GM18868 (cell line): ENCODE results near the gene MFSD6L.
"Not testable (repeated sequence)": the region's sequence is repeated elsewhere in the genome, so short reads cannot be mapped to it uniquely, and the experiment has no call there.

Experiments used
- ATAC-seq: cut with Tn5 transposase; IDR thresholded peaks from one replicate; pipeline ENCODE4 v1.9.1; 2021; ENCODE audit warnings: mild to moderate bottlenecking, moderate library complexity; ENCODE audit not compliant: unreplicated experiment

MFSD6L gene

GRCh38 chr17:8826808-8827435 lies 27.8 kb upstream of the MFSD6L start:
- no peak for ATAC-seq

- no peak for ATAC-seq
Observed at GRCh38 chr17:8825802-8826201, 26.6 kb upstream of the MFSD6L start.

- no peak for ATAC-seq
Observed at GRCh38 chr17:8823279-8823678, 24.1 kb upstream of the MFSD6L start.

- ATAC-seq: no peak
Observed at GRCh38 chr17:8822401-8823035, 23.4 kb upstream of the MFSD6L start.

GRCh38 chr17:8821446-8822105 lies 22.4 kb upstream of the MFSD6L start:
- no peak for ATAC-seq

GRCh38 chr17:8820311-8821010 lies 21.3 kb upstream of the MFSD6L start:
- no peak for ATAC-seq

- no peak for ATAC-seq
Observed at GRCh38 chr17:8818654-8819330, 19.6 kb upstream of the MFSD6L start.

- no peak for ATAC-seq
Observed at GRCh38 chr17:8818047-8818446, 18.9 kb upstream of the MFSD6L start.

- ATAC-seq: peak; percentile 91
Observed at GRCh38 chr17:8806926-8807550, 7.9 kb upstream of the MFSD6L start.

GRCh38 chr17:8806253-8806925 lies 7.2 kb upstream of the MFSD6L start:
- ATAC-seq: peak; percentile 29

- not testable (repeated sequence) for ATAC-seq
Observed at GRCh38 chr17:8805396-8805795, 6.2 kb upstream of the MFSD6L start.

- ATAC-seq: no peak
Observed at GRCh38 chr17:8803531-8804420, 4.6 kb upstream of the MFSD6L start.

- ATAC-seq: no peak
Observed at GRCh38 chr17:8801135-8801840, 2.1 kb upstream of the MFSD6L start.

- no peak for ATAC-seq
Observed at GRCh38 chr17:8800656-8801055, 1.5 kb upstream of the MFSD6L start.

- ATAC-seq: no peak
Observed at GRCh38 chr17:8799570-8800212, 526 bp upstream of the MFSD6L start.

- ATAC-seq: no peak
Observed at GRCh38 chr17:8798176-8798845, 854 bp downstream of the MFSD6L start.

- ATAC-seq: no peak
Observed at GRCh38 chr17:8797621-8798175, 1.5 kb downstream of the MFSD6L start.
